Pulmonary artery endothelial cell (primary cell): ENCODE results near the gene ARGLU1. TPM values are rescaled to one million over a fixed set of nuclear protein-coding genes. Genes with fewer than 3 reads are reported as not detected.

Experiments
- DNase-seq: peaks from one replicate; pipeline ENCODE4 v3.0.0-alpha.2; 2011; ENCODE audit warnings: low read depth, low spot score
- total RNA-seq: library from RNA; depleted of rRNA; stranded (reverse); fragments of >200 nt; gene quantifications from 2 replicates; pipeline ENCODE4 v1.2.3, GENCODE V29; 2014

ARGLU1 gene
- total RNA-seq, 1 donor from 2014 or later, result 44.9 TPM

- no peak for DNase-seq
Observed at GRCh38 chr13:106548064-106548696, 19.8 kb downstream of the ARGLU1 start.

- no peak for DNase-seq
Observed at GRCh38 chr13:106541826-106542225, 26.1 kb downstream of the ARGLU1 start.

GRCh38 chr13:106540613-106541012, 27.3 kb downstream of the ARGLU1 start:
- DNase-seq, result no peak

GRCh38 chr13:106537521-106537920, 30.4 kb downstream of the ARGLU1 start:
- DNase-seq, result no peak

GRCh38 chr13:106536244-106537034, 31.5 kb downstream of the ARGLU1 start:
- peak; percentile 75 for DNase-seq

GRCh38 chr13:106535552-106536243, 32.2 kb downstream of the ARGLU1 start, which contains the start of gene EFNB2:
EFNB2 (minus strand) TSS chr13:106535662; CDS start chr13:106534964, 698 bp downstream.
- DNase-seq, result peak; percentile 68

- DNase-seq, result no peak
Observed at GRCh38 chr13:106534639-106535551, 33.0 kb downstream of the ARGLU1 start.

GRCh38 chr13:106533943-106534638, 33.8 kb downstream of the ARGLU1 start:
- no peak for DNase-seq

GRCh38 chr13:106533101-106533942, 34.6 kb downstream of the ARGLU1 start:
- DNase-seq, result no peak

GRCh38 chr13:106532111-106532929, 35.6 kb downstream of the ARGLU1 start:
- DNase-seq, result no peak

- no peak for DNase-seq
Observed at GRCh38 chr13:106530980-106531481, 36.9 kb downstream of the ARGLU1 start.

- no peak for DNase-seq
Observed at GRCh38 chr13:106530171-106530851, 37.6 kb downstream of the ARGLU1 start.

GRCh38 chr13:106529415-106530170, 38.3 kb downstream of the ARGLU1 start:
- no peak for DNase-seq

GRCh38 chr13:106528718-106529414, 39.1 kb downstream of the ARGLU1 start:
- no peak for DNase-seq

- DNase-seq, result no peak
Observed at GRCh38 chr13:106527826-106528225, 40.1 kb downstream of the ARGLU1 start.

GRCh38 chr13:106527445-106527801, 40.5 kb downstream of the ARGLU1 start:
- no peak for DNase-seq
